Activated T-helper 2 cell treated with anti-CD3 and anti-CD28 coated beads, Interferon-gamma antibody, Interleukin-2, Interleukin-4, amounts not matched to agents 10 μg/mL and 5 μg/mL and 100 μg/mL, durations not matched to agents 14 hours and 24 hours and 36 hours (primary cell): ENCODE measurements around the gene B3GALT5. TPM values are rescaled to one million over a fixed set of nuclear protein-coding genes. Genes with fewer than 3 reads are reported as not detected.

Experiments
- DNase-seq: peaks from one replicate; pipeline ENCODE4 v3.0.0; 2021; ENCODE audit warnings: low spot score
- H3K27ac Mint-ChIP-seq: one replicate; pipeline ENCODE4 v1.8.0; 2021; ENCODE audit warnings: mixed read lengths
- H3K27me3 Mint-ChIP-seq: one replicate; pipeline ENCODE4 v1.8.0; 2021; ENCODE audit warnings: low read depth, mixed read lengths
- H3K36me3 Mint-ChIP-seq: one replicate; pipeline ENCODE4 v1.8.0; 2021; ENCODE audit warnings: low read depth, mixed read lengths
- H3K4me1 Mint-ChIP-seq: one replicate; pipeline ENCODE4 v1.8.0; 2021; ENCODE audit warnings: low read depth, mixed read lengths
- H3K4me3 Mint-ChIP-seq: one replicate; pipeline ENCODE4 v1.8.0; 2021; ENCODE audit warnings: low read depth, mild to moderate bottlenecking, moderate library complexity, mixed read lengths
- H3K9me3 Mint-ChIP-seq: one replicate; pipeline ENCODE4 v1.8.0; 2021; ENCODE audit warnings: mixed read lengths
- intact Hi-C: fragments of 100-400 bp; cut with micrococcal nuclease; formaldehyde crosslinking; loops from one replicate; pipeline ENCODE4 v1.15.1; 2023
- total RNA-seq: library from RNA; stranded (reverse); gene quantifications from 2 replicates; pipeline ENCODE4 v1.2.3, GENCODE V29; 2022

Gene B3GALT5
- total RNA-seq, 1 donor from 2014 or later: not detected

GRCh38 chr21:39710866-39711265 lies 98.1 kb downstream of the B3GALT5 start:
- no peak for DNase-seq
- H3K27ac Mint-ChIP-seq: no peak overlapping the region
- H3K4me1 Mint-ChIP-seq: no peaks in the 10 kb centered on the region
- H3K27me3 Mint-ChIP-seq: no peaks in the 10 kb centered on the region
- no peak overlapping the region for H3K4me3 Mint-ChIP-seq
- no peaks in the 10 kb centered on the region for H3K36me3 Mint-ChIP-seq
- no peaks in the 10 kb centered on the region for H3K9me3 Mint-ChIP-seq
- intact Hi-C loops: no loop called here

GRCh38 chr21:39712273-39712672 lies 99.5 kb downstream of the B3GALT5 start:
- Mint-ChIP-seq H3K4me3 (no peak overlapping the region), H3K4me1 (no peaks in the 10 kb centered on the region), H3K36me3 (no peaks in the 10 kb centered on the region), H3K9me3 (no peaks in the 10 kb centered on the region), H3K27me3 (no peaks in the 10 kb centered on the region), H3K27ac (no peak overlapping the region)
- intact Hi-C loops: no loop called here
- DNase-seq: no peak

GRCh38 chr21:39712976-39713375 lies 100.2 kb downstream of the B3GALT5 start:
- intact Hi-C loops: no loop called here
- H3K4me3 Mint-ChIP-seq: no peak overlapping the region
- no peaks in the 10 kb centered on the region for H3K9me3 Mint-ChIP-seq

GRCh38 chr21:39713905-39714304 lies 101.2 kb downstream of the B3GALT5 start:
- intact Hi-C loops: no loop called here
- H3K27ac Mint-ChIP-seq: no peak overlapping the region
- DNase-seq: no peak
- no peaks in the 10 kb centered on the region for H3K36me3 Mint-ChIP-seq
- H3K4me1 Mint-ChIP-seq: no peaks in the 10 kb centered on the region
- H3K4me3 Mint-ChIP-seq: no peak overlapping the region
- H3K27me3 Mint-ChIP-seq: no peaks in the 10 kb centered on the region
- no peaks in the 10 kb centered on the region for H3K9me3 Mint-ChIP-seq

More at GRCh38 chr21:39712976-39713375, 100.2 kb downstream of the B3GALT5 start:
- H3K36me3 Mint-ChIP-seq: no peaks in the 10 kb centered on the region
- no peaks in the 10 kb centered on the region for H3K27me3 Mint-ChIP-seq
- no peak overlapping the region for H3K27ac Mint-ChIP-seq
- no peaks in the 10 kb centered on the region for H3K4me1 Mint-ChIP-seq
- no peak for DNase-seq

- H3K4me3 Mint-ChIP-seq: no peak overlapping the region
- H3K27ac Mint-ChIP-seq: no peak overlapping the region
- H3K27me3 Mint-ChIP-seq: no peaks in the 10 kb centered on the region
- H3K36me3 Mint-ChIP-seq: no peaks in the 10 kb centered on the region
- intact Hi-C loops: no loop called here
- H3K9me3 Mint-ChIP-seq: no peaks in the 10 kb centered on the region
- no peaks in the 10 kb centered on the region for H3K4me1 Mint-ChIP-seq
- no peak for DNase-seq
Observed at GRCh38 chr21:39714331-39714730, 101.6 kb downstream of the B3GALT5 start.

GRCh38 chr21:39715804-39716397 lies 103.2 kb downstream of the B3GALT5 start:
- no peak for DNase-seq
- intact Hi-C loops: loop anchor here (1.0 kb wide), 1 partner anchor 198 kb away; no protein-coding TSS in a partner anchor
- Mint-ChIP-seq H3K4me3 (no peak overlapping the region), H3K27ac (no peak overlapping the region), H3K36me3 (no peaks in the 10 kb centered on the region), H3K9me3 (no peaks in the 10 kb centered on the region), H3K27me3 (no peaks in the 10 kb centered on the region), H3K4me1 (no peaks in the 10 kb centered on the region)

GRCh38 chr21:39720126-39720778 lies 107.5 kb downstream of the B3GALT5 start:
- Mint-ChIP-seq H3K27me3 (no peaks in the 10 kb centered on the region), H3K4me3 (no peak overlapping the region), H3K9me3 (no peaks in the 10 kb centered on the region), H3K4me1 (no peaks in the 10 kb centered on the region), H3K36me3 (no peaks in the 10 kb centered on the region), H3K27ac (no peak overlapping the region)
- intact Hi-C loops: no loop called here
- DNase-seq: no peak

- Mint-ChIP-seq H3K4me1 (no peaks in the 10 kb centered on the region), H3K36me3 (no peaks in the 10 kb centered on the region), H3K9me3 (no peaks in the 10 kb centered on the region), H3K27ac (no peak overlapping the region), H3K27me3 (no peaks in the 10 kb centered on the region), H3K4me3 (no peak overlapping the region)
- intact Hi-C loops: no loop called here
- no peak for DNase-seq
Observed at GRCh38 chr21:39721885-39722284, 109.1 kb downstream of the B3GALT5 start.

Other genes starting within 250 kb of the B3GALT5 start
- gene LCA5L, start 167.2 kb upstream of the B3GALT5 start, total RNA-seq: 0.32 TPM in 1 of 2 replicates, not detected in the other
- 0.92 and 1.0 TPM in 2 replicates for gene SH3BGR, start 161.0 kb upstream of the B3GALT5 start, total RNA-seq
- gene IGSF5, start 132.2 kb downstream of the B3GALT5 start, total RNA-seq: not detected in 2 replicates